ENCODE measurements around the gene ILDR2.

ILDR2 gene

GRCh38 chr1:166875302-166875733, 100.0 kb downstream of the ILDR2 start:
- TF ChIP-seq ZC3H10 (CRISPR knock-in tag; IDR thresholded peaks at IDR 0.05) (no peak), RARB (CRISPR knock-in tag; IDR thresholded peaks at IDR 0.05) (0 out of 2 replicates have a peak, but pooled peaks have one; percentile 16)

GRCh38 chr1:166874464-166874863, 100.9 kb downstream of the ILDR2 start:
- ATAC-seq, result no peak
- TF ChIP-seq ZNF8 (CRISPR knock-in tag; IDR thresholded peaks at IDR 0.05) (no peak), TCF4 (CRISPR knock-in tag; IDR thresholded peaks at IDR 0.05; ENCODE audit: borderline replicate concordance) (no peak), ZNF70 (CRISPR knock-in tag; IDR thresholded peaks at IDR 0.05) (no peak), PPARA (CRISPR knock-in tag; IDR thresholded peaks at IDR 0.05; ENCODE audit: borderline replicate concordance) (no peak), ZNF565 (CRISPR knock-in tag; conservative IDR thresholded peaks at IDR 0.05; ENCODE audit: low read depth) (no peak), TOX (CRISPR knock-in tag; IDR thresholded peaks at IDR 0.05; ENCODE audit: borderline replicate concordance) (no peak), TSHZ2 (CRISPR knock-in tag; IDR thresholded peaks at IDR 0.05) (no peak), ZFP3 (CRISPR knock-in tag; IDR thresholded peaks at IDR 0.05) (no peak), ZFP30 (CRISPR knock-in tag; IDR thresholded peaks at IDR 0.05) (no peak), ARNTL (CRISPR knock-in tag; IDR thresholded peaks at IDR 0.05; ENCODE audit: borderline replicate concordance, low read depth) (no peak), ESRRG (CRISPR knock-in tag; IDR thresholded peaks at IDR 0.05) (no peak), CSDC2 (CRISPR knock-in tag; IDR thresholded peaks at IDR 0.05) (no peak), ISL1 (CRISPR knock-in tag; IDR thresholded peaks at IDR 0.05) (no peak), OSR1 (CRISPR knock-in tag; IDR thresholded peaks at IDR 0.05) (no peak), PATZ1 (CRISPR knock-in tag; IDR thresholded peaks at IDR 0.05; ENCODE audit: borderline replicate concordance) (no peak), GLIS3 (CRISPR knock-in tag; IDR thresholded peaks at IDR 0.05) (no peak), SNAI2 (CRISPR knock-in tag; IDR thresholded peaks at IDR 0.05) (no peak)
- TF ChIP-seq, protein P1, sequence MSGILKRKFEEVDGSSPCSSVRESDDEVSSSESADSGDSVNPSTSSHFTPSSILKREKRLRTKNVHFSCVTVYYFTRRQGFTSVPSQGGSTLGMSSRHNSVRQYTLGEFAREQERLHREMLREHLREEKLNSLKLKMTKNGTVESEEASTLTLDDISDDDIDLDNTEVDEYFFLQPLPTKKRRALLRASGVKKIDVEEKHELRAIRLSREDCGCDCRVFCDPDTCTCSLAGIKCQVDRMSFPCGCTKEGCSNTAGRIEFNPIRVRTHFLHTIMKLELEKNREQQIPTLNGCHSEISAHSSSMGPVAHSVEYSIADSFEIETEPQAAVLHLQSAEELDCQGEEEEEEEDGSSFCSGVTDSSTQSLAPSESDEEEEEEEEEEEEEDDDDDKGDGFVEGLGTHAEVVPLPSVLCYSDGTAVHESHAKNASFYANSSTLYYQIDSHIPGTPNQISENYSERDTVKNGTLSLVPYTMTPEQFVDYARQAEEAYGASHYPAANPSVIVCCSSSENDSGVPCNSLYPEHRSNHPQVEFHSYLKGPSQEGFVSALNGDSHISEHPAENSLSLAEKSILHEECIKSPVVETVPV (CRISPR knock-in tag; IDR thresholded peaks at IDR 0.05), result no peak
- TF ChIP-seq, protein P2, sequence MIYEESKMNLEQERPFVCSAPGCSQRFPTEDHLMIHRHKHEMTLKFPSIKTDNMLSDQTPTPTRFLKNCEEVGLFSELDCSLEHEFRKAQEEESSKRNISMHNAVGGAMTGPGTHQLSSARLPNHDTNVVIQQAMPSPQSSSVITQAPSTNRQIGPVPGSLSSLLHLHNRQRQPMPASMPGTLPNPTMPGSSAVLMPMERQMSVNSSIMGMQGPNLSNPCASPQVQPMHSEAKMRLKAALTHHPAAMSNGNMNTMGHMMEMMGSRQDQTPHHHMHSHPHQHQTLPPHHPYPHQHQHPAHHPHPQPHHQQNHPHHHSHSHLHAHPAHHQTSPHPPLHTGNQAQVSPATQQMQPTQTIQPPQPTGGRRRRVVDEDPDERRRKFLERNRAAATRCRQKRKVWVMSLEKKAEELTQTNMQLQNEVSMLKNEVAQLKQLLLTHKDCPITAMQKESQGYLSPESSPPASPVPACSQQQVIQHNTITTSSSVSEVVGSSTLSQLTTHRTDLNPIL (CRISPR knock-in tag; IDR thresholded peaks at IDR 0.05; ENCODE audit: low read depth), result no peak
- TF ChIP-seq, protein P3, sequence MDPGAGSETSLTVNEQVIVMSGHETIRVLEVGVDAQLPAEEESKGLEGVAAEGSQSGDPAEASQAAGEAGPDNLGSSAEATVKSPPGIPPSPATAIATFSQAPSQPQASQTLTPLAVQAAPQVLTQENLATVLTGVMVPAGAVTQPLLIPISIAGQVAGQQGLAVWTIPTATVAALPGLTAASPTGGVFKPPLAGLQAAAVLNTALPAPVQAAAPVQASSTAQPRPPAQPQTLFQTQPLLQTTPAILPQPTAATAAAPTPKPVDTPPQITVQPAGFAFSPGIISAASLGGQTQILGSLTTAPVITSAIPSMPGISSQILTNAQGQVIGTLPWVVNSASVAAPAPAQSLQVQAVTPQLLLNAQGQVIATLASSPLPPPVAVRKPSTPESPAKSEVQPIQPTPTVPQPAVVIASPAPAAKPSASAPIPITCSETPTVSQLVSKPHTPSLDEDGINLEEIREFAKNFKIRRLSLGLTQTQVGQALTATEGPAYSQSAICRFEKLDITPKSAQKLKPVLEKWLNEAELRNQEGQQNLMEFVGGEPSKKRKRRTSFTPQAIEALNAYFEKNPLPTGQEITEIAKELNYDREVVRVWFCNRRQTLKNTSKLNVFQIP (CRISPR knock-in tag; IDR thresholded peaks at IDR 0.05; ENCODE audit: borderline replicate concordance, low read depth), result no peak

More at GRCh38 chr1:166875302-166875733, 100.0 kb downstream of the ILDR2 start:
- ATAC-seq, result no peak

- no peak for ATAC-seq
- TF ChIP-seq RARB (CRISPR knock-in tag; IDR thresholded peaks at IDR 0.05), result no peak
- TF ChIP-seq GLIS3 (CRISPR knock-in tag; IDR thresholded peaks at IDR 0.05), result no peak
- no peak for TF ChIP-seq PATZ1 (CRISPR knock-in tag; IDR thresholded peaks at IDR 0.05; ENCODE audit: borderline replicate concordance)
- no peak for TF ChIP-seq ZC3H10 (CRISPR knock-in tag; IDR thresholded peaks at IDR 0.05)
- TF ChIP-seq ARNTL (CRISPR knock-in tag; IDR thresholded peaks at IDR 0.05; ENCODE audit: borderline replicate concordance, low read depth), result no peak
- no peak for TF ChIP-seq TSHZ2 (CRISPR knock-in tag; IDR thresholded peaks at IDR 0.05)
- TF ChIP-seq, protein P2 (CRISPR knock-in tag; IDR thresholded peaks at IDR 0.05; ENCODE audit: low read depth), result no peak
- TF ChIP-seq ZFP3 (CRISPR knock-in tag; IDR thresholded peaks at IDR 0.05), result no peak
Observed at GRCh38 chr1:166870584-166870983, 104.8 kb downstream of the ILDR2 start.
